ELR (cell line): ENCODE measurements around the gene ZNF722.
"Not testable (repeated sequence)": the region's sequence is repeated elsewhere in the genome, so short reads cannot be mapped to it uniquely, and the experiment has no call there.

Experiments
- DNase-seq: peaks from one replicate; pipeline ENCODE4 v3.0.0-alpha.2; 2015; ENCODE audit warnings: low read depth

Gene ZNF722

DNA sequence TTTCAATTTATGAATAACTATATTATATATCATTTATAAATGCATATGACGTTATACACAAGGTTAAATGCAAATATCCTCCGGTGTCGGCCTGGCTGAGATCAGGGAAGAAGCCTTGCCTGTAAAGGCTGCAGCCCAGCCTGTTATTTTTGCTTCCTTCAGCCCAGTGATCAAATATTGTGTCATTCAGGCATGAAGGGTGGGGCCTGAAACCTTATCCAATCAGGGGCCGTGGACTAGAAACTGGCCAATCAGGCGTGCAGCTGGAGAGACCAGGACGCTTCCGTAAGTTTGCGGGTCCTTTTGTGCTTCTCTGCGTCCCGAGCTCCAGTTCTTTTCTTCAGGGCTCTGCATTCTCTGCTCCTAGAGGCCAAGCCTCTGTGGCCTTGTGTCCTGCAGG, at the start of gene ZNF722:
Gene ZNF722, plus strand, starts transcription at position 301 of the 400 bp plus-strand sequence. CDS start 113 bp downstream, outside the sequence.
- DNase-seq = no peak

GRCh38 chr7:63953181-63953580, 45.5 kb upstream of the ZNF722 start:
- DNase-seq = no peak

- DNase-seq = no peak
These were observed 30.0 kb upstream of the ZNF722 start for GRCh38 chr7:63968629-63969028.

- not testable (repeated sequence) for DNase-seq
These were observed 16.8 kb downstream of the ZNF722 start for GRCh38 chr7:64015496-64015895.

- DNase-seq = no peak
These were observed 36.7 kb downstream of the ZNF722 start for GRCh38 chr7:64035388-64035787.

GRCh38 chr7:64037095-64037494, 38.4 kb downstream of the ZNF722 start:
- DNase-seq = no peak

- DNase-seq = no peak
These were observed 46.8 kb downstream of the ZNF722 start, which contains the start of gene ZNF727 for GRCh38 chr7:64045301-64046040. Gene ZNF727, plus strand, starts transcription at chr7:64045434. Its CDS starts 188 bp downstream, at chr7:64045622.

DNA sequence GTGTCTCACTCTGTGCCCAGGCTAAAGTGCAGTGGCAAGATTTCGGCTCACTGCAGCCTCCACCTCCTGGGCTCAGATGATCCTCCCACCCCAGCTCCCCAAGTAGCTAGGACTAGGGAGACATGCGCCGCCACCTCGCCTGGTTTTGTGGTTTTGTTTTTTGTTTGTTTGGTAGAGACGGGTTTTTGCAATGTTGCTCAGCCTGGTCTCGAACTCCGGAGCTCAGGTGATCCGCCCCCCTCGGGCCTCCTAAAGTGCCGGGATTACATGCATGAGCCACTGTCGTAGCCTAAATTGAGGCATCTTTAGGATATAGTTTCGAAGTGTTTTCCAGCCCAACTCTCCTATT, 47.4 kb downstream of the ZNF722 start:
- DNase-seq = no peak
